K562 (cell line): Measurements from ENCODE around the gene ADD1. TPM values are rescaled to one million over a fixed set of nuclear protein-coding genes. Genes with fewer than 3 reads are reported as not detected.

Experiments
- BMI1 ChIP-seq: fragments of 150-350 bp; IDR thresholded peaks from 2 replicates; pipeline ENCODE4 v1.6.1; 2014; ENCODE audit warnings: low read length
- IFI16 ChIP-seq: fragments of 250-450 bp; sonication (Bioruptor Pico); IDR thresholded peaks from 2 replicates; pipeline ENCODE4 v2.1.2; 2022; ENCODE audit warnings: mild to moderate bottlenecking, inconsistent platforms
- KLF16 ChIP-seq: IDR thresholded peaks from 2 replicates; pipeline ENCODE4 v1.6.1; 2016; ENCODE audit warnings: antibody characterized with exemption
- MTF1 ChIP-seq: fragments of 250-450 bp; sonication (Bioruptor Pico); IDR thresholded peaks from 2 replicates; pipeline ENCODE4 v1.9.0; 2021; ENCODE audit warnings: moderate library complexity, mild to moderate bottlenecking, inconsistent platforms, borderline replicate concordance
- NFRKB ChIP-seq: fragments of 450-650 bp; IDR thresholded peaks from 2 replicates; pipeline ENCODE4 v1.6.1; 2016; ENCODE audit warnings: low read depth
- NFYB ChIP-seq: IDR thresholded peaks from 2 replicates; pipeline ENCODE4 v1.6.1; 2011; ENCODE audit warnings: mild to moderate bottlenecking, moderate library complexity; ENCODE audit not compliant: insufficient read length; ENCODE audit errors: extremely low read depth
- NONO ChIP-seq, 2 experiments: fragments of 200-400 bp in 1 of 2; fragments of 450-650 bp in 1 of 2; formaldehyde crosslinking in 1 of 2; IDR thresholded peaks; 2 replicates each; pipeline ENCODE4 v1.6.1; 2017; ENCODE audit warnings: low read depth in 2 of 2, mild to moderate bottlenecking in 2 of 2, moderate library complexity in 2 of 2, low read length in 1 of 2
- PHF8 ChIP-seq: fragments of 200-600 bp; sonication (generic); IDR thresholded peaks from 2 replicates; pipeline ENCODE4 v1.6.1; 2012; ENCODE audit warnings: mixed run types, mild to moderate bottlenecking, inconsistent platforms, low read length, moderate library complexity, borderline replicate concordance
- PRPF4 ChIP-seq: fragments of 200-400 bp; formaldehyde crosslinking; IDR thresholded peaks from one replicate; pipeline ENCODE4 v1.6.1; 2017; ENCODE audit warnings: low read length, low read depth, mild to moderate bottlenecking; ENCODE audit not compliant: insufficient read depth, poor library complexity, severe bottlenecking
- SNRNP70 ChIP-seq: fragments of 200-400 bp; formaldehyde crosslinking; optimal IDR thresholded peaks from 2 replicates; pipeline ENCODE3; 2017; ENCODE audit warnings: low read depth, low read length
- SPI1 ChIP-seq: IDR thresholded peaks from 2 replicates; pipeline ENCODE4 v1.6.1; 2011; ENCODE audit warnings: low read depth, low read length, control low read depth, borderline replicate concordance
- ZBTB8A ChIP-seq: fragments of 450-650 bp; IDR thresholded peaks from 2 replicates; pipeline ENCODE4 v1.6.1; 2018; ENCODE audit warnings: mild to moderate bottlenecking, moderate library complexity; ENCODE audit not compliant: partially characterized antibody
- ZNF165 ChIP-seq: fragments of 250-450 bp; sonication (Bioruptor Pico); IDR thresholded peaks from 2 replicates; pipeline ENCODE4 v1.4.0; 2020; ENCODE audit warnings: borderline replicate concordance
- ZNF764 ChIP-seq: fragments of 250-450 bp; sonication (Bioruptor Pico); IDR thresholded peaks from 2 replicates; pipeline ENCODE4 v1.4.0; 2020; ENCODE audit warnings: low read depth, mild to moderate bottlenecking, moderate library complexity
- polyA plus RNA-seq, 8 experiments: library from polyadenylated mRNA; depleted of rRNA in 4 of 8; stranded (reverse) in 5 of 8; unstranded in 3 of 8; fragments of >200 nt; fragmentation: Nextera tagmentation in 2 of 8; fragmentation: Illumina TruSeq in 1 of 8; extraction: Ambion mirVana in 2 of 8; extraction: Trizol in 1 of 8; gene quantifications; 2 replicates each; pipeline versions ENCODE4 v1.2.1 to v1.2.3, GENCODE V29; 2011 to 2014; ENCODE audit warnings: inconsistent platforms in 1 of 8, missing spikeins in 1 of 8
- total RNA-seq, 7 experiments: library from RNA; depleted of rRNA in 6 of 7; stranded (reverse); fragments of >200 nt in 6 of 7; fragmentation: Illumina TruSeq in 2 of 7; extraction: Trizol in 2 of 7; gene quantifications; 2 replicates each; pipeline versions ENCODE4 v1.2.1 to v1.2.3, GENCODE V29; 2011 to 2021; ENCODE audit warnings: low replicate concordance in 1 of 7
- TF ChIP-seq, protein P1 (sequence below): fragments of 250-450 bp; sonication (Bioruptor Pico); IDR thresholded peaks from 2 replicates; pipeline ENCODE4 v1.5.0; 2021; ENCODE audit warnings: mild to moderate bottlenecking, moderate library complexity
- TF ChIP-seq, protein P2 (sequence below): sonication (generic); formaldehyde crosslinking; IDR thresholded peaks from 2 replicates; pipeline ENCODE4 v1.8.0; 2022; ENCODE audit warnings: mild to moderate bottlenecking, missing genetic modification reagents
- TF ChIP-seq, protein P3 (sequence below): sonication (generic); formaldehyde crosslinking; IDR thresholded peaks from 2 replicates; pipeline ENCODE4 v1.8.0; 2023; ENCODE audit warnings: missing genetic modification reagents, mild to moderate bottlenecking, borderline replicate concordance

Gene ADD1
- total and polyA plus RNA-seq, 9 of the 15 experiments (the other 6 are each of a cell fraction or from before 2014, with no cell fraction given): 17.5 to 153 (median 74.0) TPM

DNA sequence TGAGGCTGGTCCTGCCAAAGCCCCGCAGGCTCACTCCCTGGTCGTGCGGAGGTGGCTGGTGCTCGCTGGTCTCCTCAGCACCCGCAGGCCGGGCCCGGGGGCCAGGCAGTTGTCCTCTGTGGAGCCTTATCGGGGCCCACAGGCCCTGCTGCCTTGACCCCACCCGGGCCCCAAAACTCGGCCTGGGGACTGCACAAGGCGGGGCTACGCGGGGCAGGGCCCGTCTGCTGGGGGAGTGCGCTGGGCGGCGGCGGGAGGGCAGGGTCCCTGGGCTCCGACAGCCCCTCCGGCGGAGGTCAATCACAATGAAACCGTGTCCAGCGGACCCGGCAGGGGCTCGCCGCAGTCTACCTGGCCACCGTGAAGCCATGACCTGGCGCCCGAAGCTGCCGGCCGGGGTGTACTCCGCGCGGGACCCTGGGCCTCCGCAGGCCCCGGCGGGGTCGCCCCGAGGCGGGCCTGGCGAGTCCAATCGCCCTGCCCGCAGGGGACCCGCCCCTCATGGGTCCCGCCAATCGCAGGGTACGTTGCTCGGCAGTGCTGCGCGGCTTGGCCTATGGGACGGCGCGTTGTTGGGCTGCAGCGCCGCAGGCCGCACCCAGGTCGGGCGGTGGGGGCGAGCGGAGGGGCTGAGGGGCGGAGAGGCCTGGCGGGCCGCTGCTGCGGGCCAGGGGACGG lies at the start of gene ADD1 (continued):
- TF ChIP-seq NFRKB: no peak
- TF ChIP-seq KLF16: no peak
- no peak for TF ChIP-seq IFI16 (CRISPR knock-in tag)
- TF ChIP-seq, protein P1, sequence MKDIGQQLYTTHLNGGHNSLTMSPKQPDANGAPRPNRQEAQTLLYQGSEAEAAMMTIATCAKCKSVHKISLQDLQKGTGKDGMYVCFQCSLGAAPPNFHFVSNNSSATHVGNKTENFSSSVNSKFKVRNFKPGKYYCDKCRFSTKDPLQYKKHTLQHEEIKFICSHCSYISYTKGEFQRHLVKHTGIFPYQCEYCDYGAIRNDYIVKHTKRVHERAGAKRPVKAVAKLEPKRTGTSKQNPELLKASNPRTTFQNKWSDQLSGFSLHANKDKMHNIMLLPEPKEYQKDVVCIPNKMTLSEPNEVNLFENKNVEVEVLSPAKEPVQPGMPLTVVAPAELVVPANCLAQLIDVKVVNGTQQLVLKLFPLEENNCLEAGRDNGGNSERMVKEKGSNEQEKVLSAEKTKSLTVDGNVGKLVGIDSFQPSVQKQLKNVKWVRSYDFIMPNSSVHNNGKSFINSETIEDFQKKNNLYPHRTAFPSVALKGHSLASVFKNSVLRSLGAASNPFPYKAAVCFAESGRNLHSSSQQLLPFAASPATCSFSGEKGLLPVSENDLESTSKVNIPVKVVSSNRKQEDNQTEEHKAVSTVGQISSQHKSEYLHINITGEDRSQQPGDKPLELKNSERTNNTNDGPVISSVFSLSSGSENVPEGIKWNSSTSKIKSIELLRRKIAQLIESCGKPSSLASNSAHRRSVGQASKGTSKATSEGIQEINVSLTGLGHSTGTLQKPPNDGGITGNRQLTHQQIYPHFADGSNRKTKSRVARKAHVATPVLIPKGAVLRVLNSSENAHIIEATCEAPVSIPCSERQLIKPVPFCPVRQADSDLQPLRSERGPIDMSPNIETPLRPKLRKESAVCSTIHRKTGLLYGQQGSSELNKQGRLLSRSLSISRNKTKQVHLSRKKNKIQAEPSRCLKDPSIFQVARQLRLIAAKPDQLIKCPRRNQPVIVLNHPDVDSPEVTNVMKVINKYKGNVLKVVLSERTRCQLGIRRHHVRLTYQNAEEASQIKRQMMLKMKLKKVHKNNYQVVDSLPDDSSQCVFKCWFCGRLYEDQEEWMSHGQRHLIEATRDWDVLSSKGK (CRISPR knock-in tag): no peak
- TF ChIP-seq ZBTB8A: no peak
- TF ChIP-seq, protein P2, sequence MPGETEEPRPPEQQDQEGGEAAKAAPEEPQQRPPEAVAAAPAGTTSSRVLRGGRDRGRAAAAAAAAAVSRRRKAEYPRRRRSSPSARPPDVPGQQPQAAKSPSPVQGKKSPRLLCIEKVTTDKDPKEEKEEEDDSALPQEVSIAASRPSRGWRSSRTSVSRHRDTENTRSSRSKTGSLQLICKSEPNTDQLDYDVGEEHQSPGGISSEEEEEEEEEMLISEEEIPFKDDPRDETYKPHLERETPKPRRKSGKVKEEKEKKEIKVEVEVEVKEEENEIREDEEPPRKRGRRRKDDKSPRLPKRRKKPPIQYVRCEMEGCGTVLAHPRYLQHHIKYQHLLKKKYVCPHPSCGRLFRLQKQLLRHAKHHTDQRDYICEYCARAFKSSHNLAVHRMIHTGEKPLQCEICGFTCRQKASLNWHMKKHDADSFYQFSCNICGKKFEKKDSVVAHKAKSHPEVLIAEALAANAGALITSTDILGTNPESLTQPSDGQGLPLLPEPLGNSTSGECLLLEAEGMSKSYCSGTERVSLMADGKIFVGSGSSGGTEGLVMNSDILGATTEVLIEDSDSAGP (CRISPR knock-in tag): no peak
- TF ChIP-seq SPI1: no peak
- TF ChIP-seq, protein P3, sequence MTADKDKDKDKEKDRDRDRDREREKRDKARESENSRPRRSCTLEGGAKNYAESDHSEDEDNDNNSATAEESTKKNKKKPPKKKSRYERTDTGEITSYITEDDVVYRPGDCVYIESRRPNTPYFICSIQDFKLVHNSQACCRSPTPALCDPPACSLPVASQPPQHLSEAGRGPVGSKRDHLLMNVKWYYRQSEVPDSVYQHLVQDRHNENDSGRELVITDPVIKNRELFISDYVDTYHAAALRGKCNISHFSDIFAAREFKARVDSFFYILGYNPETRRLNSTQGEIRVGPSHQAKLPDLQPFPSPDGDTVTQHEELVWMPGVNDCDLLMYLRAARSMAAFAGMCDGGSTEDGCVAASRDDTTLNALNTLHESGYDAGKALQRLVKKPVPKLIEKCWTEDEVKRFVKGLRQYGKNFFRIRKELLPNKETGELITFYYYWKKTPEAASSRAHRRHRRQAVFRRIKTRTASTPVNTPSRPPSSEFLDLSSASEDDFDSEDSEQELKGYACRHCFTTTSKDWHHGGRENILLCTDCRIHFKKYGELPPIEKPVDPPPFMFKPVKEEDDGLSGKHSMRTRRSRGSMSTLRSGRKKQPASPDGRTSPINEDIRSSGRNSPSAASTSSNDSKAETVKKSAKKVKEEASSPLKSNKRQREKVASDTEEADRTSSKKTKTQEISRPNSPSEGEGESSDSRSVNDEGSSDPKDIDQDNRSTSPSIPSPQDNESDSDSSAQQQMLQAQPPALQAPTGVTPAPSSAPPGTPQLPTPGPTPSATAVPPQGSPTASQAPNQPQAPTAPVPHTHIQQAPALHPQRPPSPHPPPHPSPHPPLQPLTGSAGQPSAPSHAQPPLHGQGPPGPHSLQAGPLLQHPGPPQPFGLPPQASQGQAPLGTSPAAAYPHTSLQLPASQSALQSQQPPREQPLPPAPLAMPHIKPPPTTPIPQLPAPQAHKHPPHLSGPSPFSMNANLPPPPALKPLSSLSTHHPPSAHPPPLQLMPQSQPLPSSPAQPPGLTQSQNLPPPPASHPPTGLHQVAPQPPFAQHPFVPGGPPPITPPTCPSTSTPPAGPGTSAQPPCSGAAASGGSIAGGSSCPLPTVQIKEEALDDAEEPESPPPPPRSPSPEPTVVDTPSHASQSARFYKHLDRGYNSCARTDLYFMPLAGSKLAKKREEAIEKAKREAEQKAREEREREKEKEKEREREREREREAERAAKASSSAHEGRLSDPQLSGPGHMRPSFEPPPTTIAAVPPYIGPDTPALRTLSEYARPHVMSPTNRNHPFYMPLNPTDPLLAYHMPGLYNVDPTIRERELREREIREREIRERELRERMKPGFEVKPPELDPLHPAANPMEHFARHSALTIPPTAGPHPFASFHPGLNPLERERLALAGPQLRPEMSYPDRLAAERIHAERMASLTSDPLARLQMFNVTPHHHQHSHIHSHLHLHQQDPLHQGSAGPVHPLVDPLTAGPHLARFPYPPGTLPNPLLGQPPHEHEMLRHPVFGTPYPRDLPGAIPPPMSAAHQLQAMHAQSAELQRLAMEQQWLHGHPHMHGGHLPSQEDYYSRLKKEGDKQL (CRISPR knock-in tag): no peak
- TF ChIP-seq NFYB: peak; percentile 81
- peak; percentile 96 for TF ChIP-seq PHF8
- no peak for TF ChIP-seq PRPF4
- TF ChIP-seq BMI1: no peak
- TF ChIP-seq MTF1 (CRISPR knock-in tag): no peak
- no peak for TF ChIP-seq ZNF764 (CRISPR knock-in tag)
- TF ChIP-seq NONO (IDR thresholded peaks at IDR 0.05; ENCODE audit: low read depth in 2 of 2, low read length in 1 of 2): peak in 1 of 2 experiments; percentile 88; a peak in 2 of 4 replicates
- TF ChIP-seq ZNF165: no peak
- TF ChIP-seq SNRNP70: no peak
